GM19324 (cell line): ENCODE data around the gene CCDC127.
"Not testable (repeated sequence)": the region's sequence is repeated elsewhere in the genome, so short reads cannot be mapped to it uniquely, and the experiment has no call there.

Experiments used
- ATAC-seq: cut with Tn5 transposase; IDR thresholded peaks from one replicate; pipeline ENCODE4 v1.9.1; 2021; ENCODE audit warnings: mild to moderate bottlenecking, moderate library complexity; ENCODE audit not compliant: unreplicated experiment, low FRiP score

The CCDC127 gene

GRCh38 chr5:217494-218456 is at the start of gene CCDC127, which contains the start of gene SDHA:
Gene CCDC127 (minus strand): TSS chr5:218153. CDS start chr5:216849, 1,304 bp downstream.
Gene SDHA (plus strand): TSS chr5:218320. CDS start chr5:218356, 36 bp downstream.
- ATAC-seq: peak; percentile 90

- no peak for ATAC-seq
Observed at GRCh38 chr5:267716-268115, 49.8 kb upstream of the CCDC127 start.

- ATAC-seq: not testable (repeated sequence)
Observed at GRCh38 chr5:266311-267026, 48.5 kb upstream of the CCDC127 start.

- ATAC-seq: no peak
Observed at GRCh38 chr5:264338-264737, 46.4 kb upstream of the CCDC127 start.

GRCh38 chr5:263275-263974 is 45.5 kb upstream of the CCDC127 start:
- ATAC-seq: not testable (repeated sequence)

- ATAC-seq: no peak
Observed at GRCh38 chr5:257148-257547, 39.2 kb upstream of the CCDC127 start.

- ATAC-seq: not testable (repeated sequence)
Observed at GRCh38 chr5:256347-256746, 38.4 kb upstream of the CCDC127 start.

GRCh38 chr5:255116-255515 is 37.2 kb upstream of the CCDC127 start:
- not testable (repeated sequence) for ATAC-seq

- ATAC-seq: not testable (repeated sequence)
Observed at GRCh38 chr5:254322-254721, 36.4 kb upstream of the CCDC127 start.

- no peak for ATAC-seq
Observed at GRCh38 chr5:252546-252945, 34.6 kb upstream of the CCDC127 start.

GRCh38 chr5:251975-252374 is 34.0 kb upstream of the CCDC127 start:
- not testable (repeated sequence) for ATAC-seq

GRCh38 chr5:251538-251937 is 33.6 kb upstream of the CCDC127 start:
- not testable (repeated sequence) for ATAC-seq

GRCh38 chr5:251016-251415 is 33.1 kb upstream of the CCDC127 start:
- not testable (repeated sequence) for ATAC-seq

- ATAC-seq: not testable (repeated sequence)
Observed at GRCh38 chr5:250396-250795, 32.4 kb upstream of the CCDC127 start.

- ATAC-seq: not testable (repeated sequence)
Observed at GRCh38 chr5:245717-246116, 27.8 kb upstream of the CCDC127 start.

- not testable (repeated sequence) for ATAC-seq
Observed at GRCh38 chr5:243683-244367, 25.9 kb upstream of the CCDC127 start.

- not testable (repeated sequence) for ATAC-seq
Observed at GRCh38 chr5:241045-241669, 23.2 kb upstream of the CCDC127 start.

- not testable (repeated sequence) for ATAC-seq
Observed at GRCh38 chr5:240550-240949, 22.6 kb upstream of the CCDC127 start.

GRCh38 chr5:237931-238330 is 20.0 kb upstream of the CCDC127 start:
- not testable (repeated sequence) for ATAC-seq
